GM12864 (cell line): ENCODE measurements around the gene CHPF.

Experiments used
- DNase-seq: peaks from one replicate; pipeline ENCODE4 v3.0.0-alpha.2; 2011; ENCODE audit warnings: low read depth
- H3K4me3 ChIP-seq: 2 replicates; pipeline ENCODE4 v1.5.1; 2011; ENCODE audit warnings: mild to moderate bottlenecking, low read depth, low read length, control low read depth
- CTCF ChIP-seq: IDR thresholded peaks from 2 replicates; pipeline ENCODE4 v1.5.1; 2011; ENCODE audit warnings: low read depth, mild to moderate bottlenecking, moderate library complexity, low read length, control low read depth, inconsistent platforms; ENCODE audit errors: missing control alignments

Gene CHPF

GRCh38 chr2:219548990-219549389 is 5.4 kb upstream of the CHPF start:
- no peak for TF ChIP-seq CTCF
- DNase-seq, result no peak
- no peak overlapping the region for H3K4me3 ChIP-seq

GRCh38 chr2:219547621-219548020 is 4.0 kb upstream of the CHPF start:
- no peak for TF ChIP-seq CTCF
- no peak for DNase-seq
- H3K4me3 ChIP-seq, result no peak overlapping the region

- no peak for DNase-seq
- no peak overlapping the region for H3K4me3 ChIP-seq
- TF ChIP-seq CTCF, result no peak
Observed at GRCh38 chr2:219545943-219546352, 2.3 kb upstream of the CHPF start.

- no peak for TF ChIP-seq CTCF
Observed at GRCh38 chr2:219545295-219545942, 1.8 kb upstream of the CHPF start.

GRCh38 chr2:219544567-219544966 is 958 bp upstream of the CHPF start:
- TF ChIP-seq CTCF, result no peak
- no peak overlapping the region; the same call in 1 of the 2 replicates for H3K4me3 ChIP-seq
- DNase-seq, result no peak

More at GRCh38 chr2:219545295-219545942, 1.8 kb upstream of the CHPF start:
- no peak overlapping the region for H3K4me3 ChIP-seq
- DNase-seq, result no peak

GRCh38 chr2:219542931-219543595 is 546 bp downstream of the CHPF start:
- DNase-seq, result no peak
- H3K4me3 ChIP-seq, result peak overlapping the region; percentile 85
- TF ChIP-seq CTCF, result no peak
